Measurements from ENCODE around the gene TET1. TPM values are rescaled to one million over a fixed set of nuclear protein-coding genes. Genes with fewer than 3 reads are reported as not detected.

Gene TET1
- total RNA-seq, 1 experiment from 2014 or later: 53.4 TPM

- Histone ChIP-seq H2BK12ac (ENCODE audit: insufficient read length, low read depth, low read length) (peak overlapping the region; percentile 40), H2AK5ac (ENCODE audit: insufficient read length, low read length) (no peak overlapping the region), H3K4me1 (ENCODE audit: insufficient read depth, low read length) (no peaks in the 10 kb centered on the region), H4K8ac (replicated peaks; ENCODE audit: insufficient read length, low read depth, low read length) (no peak overlapping the region), H3K56ac (ENCODE audit: insufficient read length, low read depth, low read length) (no peak overlapping the region), H2BK20ac (ENCODE audit: low read depth, low read length, poor library complexity, severe bottlenecking) (no peak overlapping the region), H3K9ac (ENCODE audit: extremely low read depth, insufficient read length, low read length) (peak overlapping the region; percentile 84), H3K79me1 (ENCODE audit: insufficient read depth, low read depth, low read length, poor library complexity, severe bottlenecking) (no peaks in the 10 kb centered on the region), H2BK120ac (ENCODE audit: low read depth, low read length, poor library complexity, severe bottlenecking) (peak overlapping the region; percentile 78), H3K79me2 (ENCODE audit: insufficient read depth, low read length) (peaks cover 8% of the 10 kb centered on the region; the same call in 1 of the 2 replicates), H4K5ac (ENCODE audit: insufficient read length, low read depth, low read length) (no peak overlapping the region), H4K91ac (ENCODE audit: insufficient read length, low read depth, low read length) (peak overlapping the region; percentile 79), H3K14ac (ENCODE audit: insufficient read depth, low read length) (peak overlapping the region; percentile 99), H3K23ac (ENCODE audit: insufficient read length, low read depth, low read length) (no peak overlapping the region), H2BK5ac (ENCODE audit: insufficient read length, low read length) (no peak overlapping the region), H2BK15ac (ENCODE audit: low read depth, low read length) (no peak overlapping the region), H3K18ac (ENCODE audit: insufficient read length, low read depth, low read length) (peak overlapping the region; percentile 99), H3K23me2 (ENCODE audit: insufficient read length, low read depth, low read length, poor library complexity, severe bottlenecking) (no peaks in the 10 kb centered on the region), H2AFZ (ENCODE audit: low read length) (no peak overlapping the region), H3T11ph (ENCODE audit: low read length) (no peak overlapping the region), H3K27me3 (ENCODE audit: insufficient read depth, low read length) (no peaks in the 10 kb centered on the region), H4K20me1 (ENCODE audit: control insufficient read depth, insufficient read depth, insufficient read length) (no peaks in the 10 kb centered on the region), H3K27ac (ENCODE audit: insufficient read length, low read depth, low read length) (peak overlapping the region; percentile 96), H3K4ac (ENCODE audit: low read depth, low read length) (peak overlapping the region; percentile 94), H3K4me2 (ENCODE audit: insufficient read depth, insufficient read length, low read length) (peak overlapping the region; percentile 92), H3K9me3 (ENCODE audit: control insufficient read depth, low read depth, low read length) (no peaks in the 10 kb centered on the region)
- peaks cover 29 to 42% (median 41%) of the 10 kb centered on the region in 3 experiments for H3K36me3 Mint-ChIP-seq (ENCODE audit: insufficient read depth in 1 of 3, low read depth in 3 of 3)
- no peaks in the 10 kb centered on the region for H3K9me3 Mint-ChIP-seq
- no CpG with 5 or more reads among the region's 27 CpGs for WGBS (ENCODE audit: extremely low coverage, insufficient read length, low lambda C conversion rate)
- TF ChIP-seq CTCF (conservative IDR thresholded peaks at IDR 0.05): no peak
- H3K27me3 Mint-ChIP-seq (ENCODE audit: low read depth): peaks cover 1% of the 10 kb centered on the region; the same call in 1 of the 2 replicates
- DNase-seq: no peak
- H3K4me3 Mint-ChIP-seq: peak overlapping the region; percentile 96 to 97
- H3K27ac Mint-ChIP-seq: peak overlapping the region; percentile 95 to 100 (median 100)
- peaks cover 6 to 7% of the 10 kb centered on the region in 2 experiments for H3K4me1 Mint-ChIP-seq
Observed at GRCh38 chr10:68721673-68722335, 161.7 kb downstream of the TET1 start.
